HUES64 (cell line): ENCODE data around the gene ASIC4.

ENCODE experiments used
- H3K27ac ChIP-seq: 2 replicates; pipeline ENCODE4 v1.7.0; 2013; ENCODE audit warnings: low read depth, low read length, inconsistent platforms
- H3K27me3 ChIP-seq: 2 replicates; pipeline ENCODE4 v1.6.1; 2013; ENCODE audit warnings: mild to moderate bottlenecking, low read length; ENCODE audit not compliant: insufficient read depth
- H3K36me3 ChIP-seq: 2 replicates; pipeline ENCODE4 v1.6.1; 2013; ENCODE audit warnings: mild to moderate bottlenecking, low read length; ENCODE audit not compliant: insufficient read depth
- H3K4me1 ChIP-seq: 2 replicates; pipeline ENCODE4 v1.6.1; 2013; ENCODE audit warnings: mild to moderate bottlenecking, low read length, moderate library complexity; ENCODE audit not compliant: insufficient read depth
- H3K4me3 ChIP-seq: 2 replicates; pipeline ENCODE4 v1.5.1; 2013; ENCODE audit warnings: mild to moderate bottlenecking, low read length, moderate library complexity
- H3K9ac ChIP-seq: 2 replicates; pipeline ENCODE4 v1.6.1; 2013; ENCODE audit warnings: mild to moderate bottlenecking, low read depth, low read length
- H3K9me3 ChIP-seq: 2 replicates; pipeline ENCODE4 v1.6.1; 2013; ENCODE audit warnings: low read depth, low read length; ENCODE audit not compliant: insufficient read depth
- WGBS: fragments of 150-250, 120-280 bp; methylation state at CpG from one replicate; pipeline ENCODE4 v1.1.7; 2013; ENCODE audit warnings: missing lambda C conversion rate; 5-methylcytosine and 5-hydroxymethylcytosine counted together

The ASIC4 gene

GRCh38 chr2:219521066-219521880 is 7.0 kb downstream of the ASIC4 start:
- Histone ChIP-seq H3K9ac (no peak overlapping the region), H3K36me3 (no peaks in the 10 kb centered on the region), H3K27ac (peak overlapping the region; percentile 54; the same call in 1 of the 2 replicates), H3K9me3 (no peaks in the 10 kb centered on the region), H3K27me3 (peaks cover 23% of the 10 kb centered on the region), H3K4me1 (peaks cover 19% of the 10 kb centered on the region), H3K4me3 (no peak overlapping the region)
- WGBS: 10% methylated on average over 13 of the region's 14 CpGs

DNA sequence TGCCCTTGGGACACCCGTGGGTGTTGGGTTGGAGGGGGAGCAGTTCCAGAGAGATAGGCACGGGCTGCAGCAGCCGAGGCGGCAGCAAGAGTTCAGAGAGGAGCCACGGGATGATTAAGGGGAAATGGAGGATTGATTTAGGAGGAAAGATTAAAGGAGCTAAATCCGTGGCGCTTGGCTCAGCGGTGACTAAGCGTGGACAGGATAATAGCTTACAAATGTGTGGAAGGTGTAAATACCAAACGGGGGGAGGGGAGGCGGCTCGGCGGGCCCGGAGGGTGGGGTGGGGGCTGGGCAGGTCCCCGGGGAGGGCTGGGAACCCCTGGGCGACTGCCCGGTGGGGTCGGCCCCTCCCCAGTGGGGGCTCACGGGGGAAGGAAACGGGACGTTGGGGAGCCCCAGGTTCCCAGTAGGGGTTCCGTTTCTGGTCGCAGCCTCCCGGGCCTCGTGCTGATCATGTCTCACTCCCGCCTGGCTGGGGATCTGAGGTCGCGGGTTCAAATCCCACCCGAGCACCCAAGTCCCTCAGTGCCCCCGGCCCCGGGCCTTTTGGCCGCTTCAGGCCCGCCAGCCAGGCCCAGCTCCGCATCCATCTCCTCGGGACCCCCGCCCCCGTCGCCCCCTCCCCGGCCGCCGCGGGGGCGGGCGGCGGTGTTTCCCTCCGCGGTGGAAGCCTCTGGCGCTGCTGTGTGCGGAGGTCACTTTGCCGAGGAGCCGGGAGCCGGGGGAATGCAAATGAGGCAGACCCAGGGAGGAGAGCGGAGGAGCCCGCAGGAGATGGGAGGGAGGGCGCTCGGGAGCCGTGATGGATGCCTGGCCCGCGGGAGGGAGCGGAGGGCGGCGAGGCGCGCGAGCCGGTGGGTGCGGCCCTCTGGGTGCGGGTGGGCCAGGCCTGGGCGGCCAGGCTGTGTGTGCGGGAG is 8.1 kb downstream of the ASIC4 start:
- peak overlapping the region; percentile 54; the same call in 1 of the 2 replicates for H3K27ac ChIP-seq
- no peaks in the 10 kb centered on the region for H3K9me3 ChIP-seq
- H3K4me1 ChIP-seq: peaks cover 23% of the 10 kb centered on the region
- H3K27me3 ChIP-seq: peaks cover 27% of the 10 kb centered on the region
- WGBS: 6% methylated on average over 69 of the region's 70 CpGs
- H3K9ac ChIP-seq: peak overlapping the region; percentile 53; the same call in 1 of the 2 replicates
- H3K36me3 ChIP-seq: no peaks in the 10 kb centered on the region
- peak overlapping the region; percentile 59 for H3K4me3 ChIP-seq

- H3K9me3 ChIP-seq: no peaks in the 10 kb centered on the region
- peak overlapping the region; percentile 11 for H3K27ac ChIP-seq
- WGBS: 12% methylated on average over 20 of the region's 24 CpGs
- H3K4me3 ChIP-seq: peak overlapping the region; percentile 59
- no peaks in the 10 kb centered on the region for H3K36me3 ChIP-seq
- H3K9ac ChIP-seq: peak overlapping the region; percentile 53
- H3K27me3 ChIP-seq: peaks cover 23% of the 10 kb centered on the region
- H3K4me1 ChIP-seq: peaks cover 23% of the 10 kb centered on the region
Measured at GRCh38 chr2:219523031-219523671, 8.9 kb downstream of the ASIC4 start.

- H3K9ac ChIP-seq: no peak overlapping the region
- no peak overlapping the region for H3K4me3 ChIP-seq
- H3K27ac ChIP-seq: no peak overlapping the region
- H3K36me3 ChIP-seq: no peaks in the 10 kb centered on the region
- peaks cover 36% of the 10 kb centered on the region for H3K27me3 ChIP-seq
- 93% methylated on average over 2 of the region's 2 CpGs for WGBS
- H3K4me1 ChIP-seq: peaks cover 24% of the 10 kb centered on the region
- H3K9me3 ChIP-seq: no peaks in the 10 kb centered on the region
Measured at GRCh38 chr2:219524817-219525216, 10.5 kb downstream of the ASIC4 start.

DNA sequence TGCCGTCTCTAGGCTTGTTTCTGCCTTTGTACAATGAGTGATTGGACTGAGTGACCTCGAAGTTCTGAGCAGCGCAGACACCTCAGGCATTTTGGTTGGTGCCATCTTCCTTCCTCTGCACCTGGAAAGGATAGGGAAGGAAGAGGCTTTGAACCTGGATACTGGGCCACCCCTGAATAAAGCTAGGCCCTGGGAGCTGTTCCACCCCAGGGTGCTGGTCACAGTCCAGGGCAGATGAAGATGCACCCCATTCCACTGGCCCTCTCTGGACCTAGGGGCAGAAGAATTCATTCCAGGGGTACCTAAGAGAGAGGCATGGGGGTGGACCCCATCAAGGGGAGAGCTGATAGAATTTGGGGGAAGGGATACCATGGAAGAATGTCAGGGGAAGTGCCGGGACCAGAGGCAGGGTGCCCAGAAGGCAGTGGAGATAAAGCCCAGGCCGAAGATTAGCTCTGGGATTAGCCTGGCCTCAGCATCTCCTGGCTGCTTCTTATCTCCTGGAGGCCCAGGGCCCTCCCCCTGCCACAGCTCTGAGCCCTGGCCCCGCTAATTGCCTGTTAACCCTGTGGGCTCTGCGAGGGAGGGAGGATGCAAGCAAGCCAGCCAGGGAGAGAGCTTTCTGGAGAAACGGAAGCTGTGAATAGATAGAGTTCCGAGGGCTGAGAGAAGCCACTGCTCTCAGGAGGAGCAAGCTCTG is 11.4 kb downstream of the ASIC4 start:
- no peak overlapping the region for H3K4me3 ChIP-seq
- H3K27ac ChIP-seq: no peak overlapping the region
- no peaks in the 10 kb centered on the region for H3K36me3 ChIP-seq
- 55% methylated on average over 8 of the region's 9 CpGs for WGBS
- no peak overlapping the region for H3K9ac ChIP-seq
- H3K9me3 ChIP-seq: no peaks in the 10 kb centered on the region
- peaks cover 26% of the 10 kb centered on the region for H3K4me1 ChIP-seq
- peaks cover 39% of the 10 kb centered on the region for H3K27me3 ChIP-seq

DNA sequence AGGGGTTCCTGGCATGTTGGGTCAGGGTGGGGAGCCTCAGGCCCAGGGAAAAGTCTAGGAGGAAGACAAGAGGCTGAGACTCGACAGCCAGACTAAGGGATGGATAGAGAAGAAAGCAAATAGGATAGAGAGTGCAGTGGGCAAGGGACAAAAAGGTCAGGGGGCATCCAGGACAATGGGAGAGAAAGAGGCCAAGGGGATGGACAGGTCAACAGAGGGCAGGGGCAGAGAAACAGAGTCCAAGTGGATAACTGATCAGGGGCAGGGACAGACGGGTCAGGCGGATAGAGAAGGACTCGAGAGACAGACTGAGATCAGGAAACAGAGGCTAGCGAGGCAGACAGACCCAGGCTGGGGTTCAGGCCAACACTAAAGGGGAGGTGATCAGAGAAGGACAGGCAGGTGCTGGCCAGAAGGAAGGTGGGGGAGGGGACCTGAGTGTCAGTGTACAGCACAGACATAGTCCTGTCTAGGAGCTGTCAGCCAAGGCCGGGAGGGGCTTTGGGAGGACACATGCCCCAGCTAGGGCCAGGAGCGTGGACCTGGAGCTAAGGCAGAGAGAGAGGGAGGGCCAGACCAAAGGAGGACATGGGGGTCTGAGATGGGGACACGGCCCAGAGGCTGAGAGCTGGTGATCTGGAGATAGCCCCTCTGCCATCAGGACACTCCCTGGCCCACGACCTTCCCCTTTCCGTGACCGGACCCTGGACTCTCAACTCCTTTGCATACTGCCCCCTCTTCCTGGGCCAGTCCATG is 12.2 kb downstream of the ASIC4 start:
- no peak overlapping the region for H3K4me3 ChIP-seq
- no peaks in the 10 kb centered on the region for H3K36me3 ChIP-seq
- peaks cover 39% of the 10 kb centered on the region for H3K27me3 ChIP-seq
- H3K9ac ChIP-seq: no peak overlapping the region
- no peak overlapping the region for H3K27ac ChIP-seq
- H3K4me1 ChIP-seq: peaks cover 24% of the 10 kb centered on the region
- no peaks in the 10 kb centered on the region for H3K9me3 ChIP-seq
- 64% methylated on average over 11 of the region's 11 CpGs for WGBS

DNA sequence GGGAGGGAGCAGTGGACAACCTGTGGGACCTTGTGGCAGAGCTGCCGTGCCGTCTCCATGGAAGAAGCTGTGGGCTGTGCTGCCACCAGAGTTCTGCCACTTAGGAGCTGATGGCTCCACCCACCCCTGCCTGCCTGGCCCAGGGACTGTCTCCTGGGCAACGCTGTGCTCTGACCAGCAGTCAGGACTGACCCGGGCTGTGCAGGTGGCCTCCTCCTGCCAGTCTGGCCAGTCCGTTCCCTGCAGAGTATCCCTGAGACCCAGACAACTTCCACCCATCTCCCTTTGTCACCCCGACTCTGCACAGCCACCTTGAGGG is 12.8 kb downstream of the ASIC4 start:
- WGBS: 73% methylated on average over 6 of the region's 6 CpGs
- Histone ChIP-seq H3K9ac (no peak overlapping the region), H3K9me3 (no peaks in the 10 kb centered on the region), H3K36me3 (no peaks in the 10 kb centered on the region), H3K27me3 (peaks cover 39% of the 10 kb centered on the region), H3K27ac (no peak overlapping the region), H3K4me3 (no peak overlapping the region), H3K4me1 (peaks cover 19% of the 10 kb centered on the region)

- no peak overlapping the region for H3K27ac ChIP-seq
- WGBS: 83% methylated on average over 5 of the region's 5 CpGs
Measured at GRCh38 chr2:219527472-219527871, 13.2 kb downstream of the ASIC4 start.

DNA sequence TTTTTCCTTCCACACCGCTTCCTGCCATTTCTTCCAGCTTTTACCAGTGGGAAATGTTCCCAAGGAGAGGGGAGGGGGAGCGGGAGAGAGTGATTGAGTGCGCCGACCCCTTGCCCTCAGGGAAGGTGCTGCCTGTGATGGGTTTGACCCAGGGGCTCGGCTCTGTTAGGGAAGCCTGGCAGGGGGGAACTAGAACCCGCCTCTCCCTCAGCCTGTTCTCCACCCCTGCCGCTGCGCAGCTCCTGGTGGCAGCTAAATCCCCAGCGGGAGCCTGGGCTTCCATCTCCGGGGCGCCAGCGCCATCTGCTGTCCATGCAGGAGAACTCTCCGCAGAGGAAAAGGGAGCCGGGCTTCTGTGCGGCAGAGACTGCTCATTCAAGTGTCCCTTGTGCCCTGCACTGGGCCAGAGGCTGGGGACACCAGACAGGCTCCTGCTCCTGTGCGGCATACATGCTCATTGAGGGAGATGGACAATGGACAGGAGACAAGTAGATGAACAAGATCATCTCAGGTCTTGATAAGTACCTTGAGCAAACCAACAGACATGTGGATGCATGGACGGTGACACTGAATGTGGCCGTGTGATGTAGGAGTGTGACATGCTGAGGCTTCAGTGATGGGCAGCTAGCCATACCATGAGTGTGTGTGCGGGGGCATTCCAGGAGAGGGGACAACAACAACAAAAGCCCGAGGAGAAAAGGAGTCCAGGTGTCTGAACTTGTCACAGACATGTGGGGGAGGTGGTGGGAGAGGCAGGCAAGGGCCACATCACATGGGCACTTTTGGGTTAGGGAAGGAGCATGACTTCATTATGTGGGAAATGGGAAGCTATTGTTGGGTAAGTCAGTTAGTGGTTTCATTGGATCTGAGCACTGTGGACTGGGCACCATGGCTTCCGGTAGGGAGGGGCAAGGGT is 16.0 kb downstream of the ASIC4 start:
- Histone ChIP-seq H3K27ac (no peak overlapping the region), H3K4me1 (0 out of 2 replicates have a peak, but pooled peaks cover 13% of the 10 kb centered on the region), H3K36me3 (no peaks in the 10 kb centered on the region), H3K27me3 (peaks cover 26% of the 10 kb centered on the region), H3K9me3 (no peaks in the 10 kb centered on the region), H3K9ac (0 out of 2 replicates have a peak overlapping the region, but pooled peaks have one; percentile 9), H3K4me3 (peak overlapping the region; percentile 50)
- 17% methylated on average over 20 of the region's 21 CpGs for WGBS

More at GRCh38 chr2:219527472-219527871, 13.2 kb downstream of the ASIC4 start:
- Histone ChIP-seq H3K9ac (no peak overlapping the region), H3K27me3 (peaks cover 39% of the 10 kb centered on the region), H3K4me3 (no peak overlapping the region), H3K36me3 (no peaks in the 10 kb centered on the region), H3K4me1 (peaks cover 19% of the 10 kb centered on the region), H3K9me3 (no peaks in the 10 kb centered on the region)
